ENCODE measurements around the gene CSNK1A1. TPM values are rescaled to one million over a fixed set of nuclear protein-coding genes. Genes with fewer than 3 reads are reported as not detected.

The CSNK1A1 gene
- polyA plus RNA-seq, 1 donor from 2014 or later: 217 TPM

GRCh38 chr5:149472399-149472798, 78.8 kb downstream of the CSNK1A1 start:
- H4K20me1 ChIP-seq (ENCODE audit: insufficient read depth): no peaks in the 10 kb centered on the region
- H3K27me3 ChIP-seq (ENCODE audit: insufficient read depth, low read depth, low read length): no peaks in the 10 kb centered on the region
- TF ChIP-seq POLR2AphosphoS5 (IDR thresholded peaks at IDR 0.05) (no peak), EZH2 (IDR thresholded peaks at IDR 0.05; ENCODE audit: borderline replicate concordance, insufficient read depth, low read length, poor library complexity, severe bottlenecking) (no peak), RAD21 (conservative IDR thresholded peaks at IDR 0.05) (no peak), EP300 (conservative IDR thresholded peaks at IDR 0.05; ENCODE audit: poor library complexity, severe bottlenecking) (no peak)
- H3F3A ChIP-seq (ENCODE audit: insufficient read depth, low read length, poor library complexity, severe bottlenecking): no peaks in the 10 kb centered on the region
- no peaks in the 10 kb centered on the region for H3K9me3 ChIP-seq (ENCODE audit: low read length)
- no peak overlapping the region for H3K4me3 ChIP-seq (ENCODE audit: low read length)
- no peaks in the 10 kb centered on the region for H3K9me2 ChIP-seq (ENCODE audit: insufficient read depth, low read length)
- no peaks in the 10 kb centered on the region for H3K36me3 ChIP-seq (ENCODE audit: insufficient read depth, low read length)
- no peak overlapping the region for H3K4me2 ChIP-seq (ENCODE audit: low read length)
- no peaks in the 10 kb centered on the region for H3K79me2 ChIP-seq (replicated peaks; ENCODE audit: insufficient read depth, low read length)
- H2AFZ ChIP-seq (ENCODE audit: low read depth, low read length): no peak overlapping the region
- H3K9ac ChIP-seq (ENCODE audit: low read length): no peak overlapping the region
- H3K27ac ChIP-seq (ENCODE audit: low read length): no peak overlapping the region

GRCh38 chr5:149471406-149472183, 79.6 kb downstream of the CSNK1A1 start:
- H3K79me2 ChIP-seq (replicated peaks; ENCODE audit: insufficient read depth, low read length): no peaks in the 10 kb centered on the region
- no peak for TF ChIP-seq MXI1 (conservative IDR thresholded peaks at IDR 0.05; ENCODE audit: poor library complexity, severe bottlenecking)
- TF ChIP-seq REST (IDR thresholded peaks at IDR 0.05; ENCODE audit: borderline replicate concordance): no peak
- TF ChIP-seq TAF1 (IDR thresholded peaks at IDR 0.05; ENCODE audit: low read depth): no peak
- TF ChIP-seq POLR2AphosphoS5 (IDR thresholded peaks at IDR 0.05): no peak
- TF ChIP-seq RAD21 (conservative IDR thresholded peaks at IDR 0.05): no peak
- TF ChIP-seq CTCF (IDR thresholded peaks at IDR 0.05; ENCODE audit: poor library complexity, severe bottlenecking): no peak
- no peak for TF ChIP-seq EP300 (conservative IDR thresholded peaks at IDR 0.05; ENCODE audit: poor library complexity, severe bottlenecking)
- no peak for TF ChIP-seq SMC3 (conservative IDR thresholded peaks at IDR 0.05; ENCODE audit: poor library complexity)
- TF ChIP-seq EZH2 (IDR thresholded peaks at IDR 0.05; ENCODE audit: borderline replicate concordance, insufficient read depth, low read length, poor library complexity, severe bottlenecking): no peak
- H3K36me3 ChIP-seq (ENCODE audit: insufficient read depth, low read length): no peaks in the 10 kb centered on the region
- no peaks in the 10 kb centered on the region for H3K9me2 ChIP-seq (ENCODE audit: insufficient read depth, low read length)
- no peak overlapping the region for H3K9ac ChIP-seq (ENCODE audit: low read length)
- no peak overlapping the region for H3K4me3 ChIP-seq (ENCODE audit: low read length)
- no peak overlapping the region for H3K27ac ChIP-seq (ENCODE audit: low read length)
- H4K20me1 ChIP-seq (ENCODE audit: insufficient read depth): no peaks in the 10 kb centered on the region
- H2AFZ ChIP-seq (ENCODE audit: low read depth, low read length): no peak overlapping the region
- no peaks in the 10 kb centered on the region for H3K9me3 ChIP-seq (ENCODE audit: low read length)
- H3K4me2 ChIP-seq (ENCODE audit: low read length): no peak overlapping the region
- H3F3A ChIP-seq (ENCODE audit: insufficient read depth, low read length, poor library complexity, severe bottlenecking): no peaks in the 10 kb centered on the region
- no peaks in the 10 kb centered on the region for H3K27me3 ChIP-seq (ENCODE audit: insufficient read depth, low read depth, low read length)
